GM06990 (cell line): ENCODE results near the gene CCDC85C.

Source experiments
- DNase-seq: peaks from one replicate; pipeline ENCODE4 v3.0.0-alpha.2; 2011; ENCODE audit not compliant: insufficient read length; ENCODE audit errors: extremely low read depth
- H3K27me3 ChIP-seq: replicated peaks from 2 replicates; pipeline ENCODE4 v1.6.0; 2011; ENCODE audit warnings: low read length; ENCODE audit not compliant: control insufficient read depth, insufficient read depth
- H3K36me3 ChIP-seq: 2 replicates; pipeline ENCODE4 v1.5.1; 2011; ENCODE audit warnings: low read length; ENCODE audit not compliant: control insufficient read depth, insufficient read depth
- H3K4me3 ChIP-seq: replicated peaks from 2 replicates; pipeline ENCODE4 v1.5.1; 2011; ENCODE audit warnings: low read depth, mild to moderate bottlenecking, control low read depth, low read length
- CTCF ChIP-seq: IDR thresholded peaks from 2 replicates; pipeline ENCODE4 v1.5.1; 2011; ENCODE audit warnings: low read length, control low read depth, mild to moderate bottlenecking, inconsistent platforms; ENCODE audit not compliant: insufficient read depth, poor library complexity, severe bottlenecking

Gene CCDC85C

GRCh38 chr14:99479906-99480869 is 123.8 kb downstream of the CCDC85C start, which contains the start of gene SETD3:
Gene SETD3, minus strand, starts transcription at chr14:99480859. Its CDS starts 15,054 bp downstream, at chr14:99465805.
- peak within 1 kb of the TSS; percentile 98 for H3K4me3 ChIP-seq
- TF ChIP-seq CTCF, result no peak
- DNase-seq, result peak; percentile 63
- no peaks in the 10 kb centered on the region for H3K36me3 ChIP-seq
- no peaks in the 10 kb centered on the region for H3K27me3 ChIP-seq

GRCh38 chr14:99479160-99479905 is 124.7 kb downstream of the CCDC85C start:
- DNase-seq, result no peak
- Histone ChIP-seq H3K4me3 (peak overlapping the region; percentile 87), H3K27me3 (no peaks in the 10 kb centered on the region), H3K36me3 (no peaks in the 10 kb centered on the region)
- no peak for TF ChIP-seq CTCF

GRCh38 chr14:99478128-99478527 is 125.9 kb downstream of the CCDC85C start:
- H3K27me3 ChIP-seq, result no peaks in the 10 kb centered on the region
- DNase-seq, result no peak
- no peaks in the 10 kb centered on the region for H3K36me3 ChIP-seq
- H3K4me3 ChIP-seq, result no peak overlapping the region
- no peak for TF ChIP-seq CTCF

GRCh38 chr14:99476864-99477263 is 127.1 kb downstream of the CCDC85C start:
- Histone ChIP-seq H3K27me3 (no peaks in the 10 kb centered on the region), H3K36me3 (no peaks in the 10 kb centered on the region), H3K4me3 (no peak overlapping the region)
- no peak for DNase-seq
- no peak for TF ChIP-seq CTCF

GRCh38 chr14:99475660-99476059 is 128.3 kb downstream of the CCDC85C start:
- Histone ChIP-seq H3K27me3 (no peaks in the 10 kb centered on the region), H3K36me3 (no peaks in the 10 kb centered on the region), H3K4me3 (no peak overlapping the region)
- DNase-seq, result no peak
- no peak for TF ChIP-seq CTCF
